IPS DF 4.7 (cell line): ENCODE measurements around the gene FBXW9.
"Not testable (repeated sequence)": the region's sequence is repeated elsewhere in the genome, so short reads cannot be mapped to it uniquely, and the experiment has no call there.

Source experiments
- DNase-seq: peaks from one replicate; pipeline ENCODE4 v3.0.0-alpha.2; 2013; ENCODE audit warnings: low spot score; ENCODE audit errors: extremely low read depth

Gene FBXW9

GRCh38 chr19:12715929-12716328 is 19.5 kb upstream of the FBXW9 start:
- DNase-seq: no peak

GRCh38 chr19:12715102-12715501 is 18.7 kb upstream of the FBXW9 start:
- DNase-seq: no peak

- DNase-seq: not testable (repeated sequence)
Observed at GRCh38 chr19:12713304-12713703, 16.9 kb upstream of the FBXW9 start.

- not testable (repeated sequence) for DNase-seq
Observed at GRCh38 chr19:12712077-12712476, 15.6 kb upstream of the FBXW9 start.

GRCh38 chr19:12711187-12711586 is 14.8 kb upstream of the FBXW9 start:
- DNase-seq: no peak

GRCh38 chr19:12708641-12709040 is 12.2 kb upstream of the FBXW9 start:
- DNase-seq: no peak

GRCh38 chr19:12706332-12706718 is 9.9 kb upstream of the FBXW9 start:
- no peak for DNase-seq

GRCh38 chr19:12705654-12706331 is 9.4 kb upstream of the FBXW9 start:
- no peak for DNase-seq

GRCh38 chr19:12705169-12705568 is 8.7 kb upstream of the FBXW9 start:
- no peak for DNase-seq

- peak; percentile 87 for DNase-seq
Observed at GRCh38 chr19:12703046-12703445, 6.6 kb upstream of the FBXW9 start.

- no peak for DNase-seq
Observed at GRCh38 chr19:12701596-12702282, 5.3 kb upstream of the FBXW9 start.

- no peak for DNase-seq
Observed at GRCh38 chr19:12698138-12698537, 1.7 kb upstream of the FBXW9 start.

GRCh38 chr19:12697425-12697824 is 994 bp upstream of the FBXW9 start:
- DNase-seq: not testable (repeated sequence)

GRCh38 chr19:12695997-12696365 is 450 bp downstream of the FBXW9 start:
- no peak for DNase-seq

GRCh38 chr19:12695514-12695913 is 917 bp downstream of the FBXW9 start:
- no peak for DNase-seq

GRCh38 chr19:12695096-12695495 is 1.3 kb downstream of the FBXW9 start:
- DNase-seq: no peak

- no peak for DNase-seq
Observed at GRCh38 chr19:12694641-12695040, 1.8 kb downstream of the FBXW9 start.

- no peak for DNase-seq
Observed at GRCh38 chr19:12692960-12693359, 3.5 kb downstream of the FBXW9 start.

- DNase-seq: no peak
Observed at GRCh38 chr19:12689581-12690216, 6.7 kb downstream of the FBXW9 start.

GRCh38 chr19:12689012-12689411 is 7.4 kb downstream of the FBXW9 start:
- DNase-seq: no peak

GRCh38 chr19:12687496-12688196 is 8.8 kb downstream of the FBXW9 start, which contains the start of gene GNG14:
GNG14 (plus strand) TSS chr19:12687998; CDS start chr19:12688049, 51 bp downstream.
- DNase-seq: no peak

- DNase-seq: no peak
Observed at GRCh38 chr19:12685831-12686230, 10.6 kb downstream of the FBXW9 start.
